LNCaP clone FGC (cell line): Measurements from ENCODE around the gene TRMT112.

Experiments used
- DNase-seq: peaks from one replicate; pipeline ENCODE4 v3.0.0-alpha.2; 2011; ENCODE audit warnings: low read depth
- H3K4me3 ChIP-seq: 2 replicates; pipeline ENCODE4 v1.5.1; 2011; ENCODE audit warnings: mild to moderate bottlenecking, low read depth, low read length, control low read depth
- TF ChIP-seq, protein P1 (sequence below): IDR thresholded peaks from 2 replicates; pipeline ENCODE4 v1.5.1; 2012; ENCODE audit warnings: mild to moderate bottlenecking; ENCODE audit not compliant: control insufficient read depth, insufficient read depth; ENCODE audit errors: extremely low read depth

TRMT112 gene

DNA sequence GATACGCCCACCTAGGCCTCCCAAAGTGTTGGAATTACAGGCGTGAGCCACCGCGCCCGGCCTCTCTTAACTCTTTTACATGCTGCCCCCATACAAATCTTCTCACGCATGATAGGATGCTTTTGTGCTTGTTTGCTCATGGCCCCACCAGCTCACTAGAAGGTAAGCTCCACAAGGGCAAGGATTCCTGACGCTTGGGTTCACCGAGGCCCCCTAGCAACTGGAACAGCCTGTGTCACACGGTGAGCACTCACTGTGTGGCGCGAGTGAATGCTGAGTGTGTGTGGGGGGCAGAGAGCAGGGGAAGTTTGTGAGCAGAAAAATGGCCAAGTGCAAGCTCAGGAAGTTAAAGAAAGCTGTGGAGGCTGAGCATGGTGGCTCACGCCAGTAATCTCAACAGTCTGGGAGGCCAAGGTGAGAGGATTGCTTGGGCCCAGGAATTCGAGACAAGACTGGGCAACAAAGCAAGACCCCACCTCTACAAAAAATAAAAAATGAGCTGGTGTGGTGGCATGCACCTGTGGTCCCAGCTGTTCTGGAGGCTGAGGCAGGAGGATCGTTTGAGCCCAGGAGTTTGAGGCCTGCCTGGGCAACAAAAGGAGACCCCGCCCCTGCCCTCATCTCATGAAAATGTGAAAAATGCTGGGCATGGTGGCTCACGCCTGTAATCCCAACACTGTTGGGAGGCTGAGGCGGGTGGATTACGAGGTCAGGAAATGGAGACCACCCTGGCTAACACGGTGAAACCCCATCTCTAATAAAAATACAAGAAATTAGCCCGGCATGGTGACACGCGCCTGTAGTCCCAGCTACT is 35.2 kb downstream of the TRMT112 start:
- H3K4me3 ChIP-seq = no peak overlapping the region
- no peak for DNase-seq
- TF ChIP-seq, protein P1, sequence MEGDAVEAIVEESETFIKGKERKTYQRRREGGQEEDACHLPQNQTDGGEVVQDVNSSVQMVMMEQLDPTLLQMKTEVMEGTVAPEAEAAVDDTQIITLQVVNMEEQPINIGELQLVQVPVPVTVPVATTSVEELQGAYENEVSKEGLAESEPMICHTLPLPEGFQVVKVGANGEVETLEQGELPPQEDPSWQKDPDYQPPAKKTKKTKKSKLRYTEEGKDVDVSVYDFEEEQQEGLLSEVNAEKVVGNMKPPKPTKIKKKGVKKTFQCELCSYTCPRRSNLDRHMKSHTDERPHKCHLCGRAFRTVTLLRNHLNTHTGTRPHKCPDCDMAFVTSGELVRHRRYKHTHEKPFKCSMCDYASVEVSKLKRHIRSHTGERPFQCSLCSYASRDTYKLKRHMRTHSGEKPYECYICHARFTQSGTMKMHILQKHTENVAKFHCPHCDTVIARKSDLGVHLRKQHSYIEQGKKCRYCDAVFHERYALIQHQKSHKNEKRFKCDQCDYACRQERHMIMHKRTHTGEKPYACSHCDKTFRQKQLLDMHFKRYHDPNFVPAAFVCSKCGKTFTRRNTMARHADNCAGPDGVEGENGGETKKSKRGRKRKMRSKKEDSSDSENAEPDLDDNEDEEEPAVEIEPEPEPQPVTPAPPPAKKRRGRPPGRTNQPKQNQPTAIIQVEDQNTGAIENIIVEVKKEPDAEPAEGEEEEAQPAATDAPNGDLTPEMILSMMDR = no peak

DNA sequence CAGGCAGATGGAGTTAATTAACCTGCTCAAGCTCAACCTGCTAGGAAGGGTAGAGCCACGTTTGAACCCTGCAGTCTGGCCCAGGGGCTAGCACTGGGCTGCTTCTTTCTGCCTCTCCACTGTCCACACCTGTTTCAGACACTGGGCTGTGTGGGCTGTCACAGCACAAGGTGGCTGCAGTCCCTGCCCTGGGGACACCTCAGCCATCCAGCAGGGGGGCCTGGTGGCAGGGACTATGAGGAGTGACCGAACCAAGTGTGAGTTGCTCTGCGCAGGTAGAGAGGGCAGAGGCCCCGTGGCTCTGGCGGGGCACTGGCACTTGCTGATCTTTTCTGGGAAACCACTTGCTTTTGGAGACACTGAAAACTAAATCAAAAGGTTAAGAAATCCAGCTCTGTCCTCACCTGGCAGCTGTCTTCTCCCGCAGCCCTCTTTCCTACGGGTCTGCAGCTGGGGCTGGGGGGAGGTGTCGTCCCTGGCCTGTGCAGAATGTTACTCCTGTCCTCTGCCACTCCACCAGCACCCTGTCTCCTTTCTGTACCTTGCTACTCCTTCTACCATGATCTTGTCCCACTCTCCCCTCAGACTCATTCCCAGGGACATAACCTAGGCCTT is 38.7 kb downstream of the TRMT112 start:
- TF ChIP-seq, protein P1 = no peak
- DNase-seq = no peak
- no peak overlapping the region for H3K4me3 ChIP-seq

DNA sequence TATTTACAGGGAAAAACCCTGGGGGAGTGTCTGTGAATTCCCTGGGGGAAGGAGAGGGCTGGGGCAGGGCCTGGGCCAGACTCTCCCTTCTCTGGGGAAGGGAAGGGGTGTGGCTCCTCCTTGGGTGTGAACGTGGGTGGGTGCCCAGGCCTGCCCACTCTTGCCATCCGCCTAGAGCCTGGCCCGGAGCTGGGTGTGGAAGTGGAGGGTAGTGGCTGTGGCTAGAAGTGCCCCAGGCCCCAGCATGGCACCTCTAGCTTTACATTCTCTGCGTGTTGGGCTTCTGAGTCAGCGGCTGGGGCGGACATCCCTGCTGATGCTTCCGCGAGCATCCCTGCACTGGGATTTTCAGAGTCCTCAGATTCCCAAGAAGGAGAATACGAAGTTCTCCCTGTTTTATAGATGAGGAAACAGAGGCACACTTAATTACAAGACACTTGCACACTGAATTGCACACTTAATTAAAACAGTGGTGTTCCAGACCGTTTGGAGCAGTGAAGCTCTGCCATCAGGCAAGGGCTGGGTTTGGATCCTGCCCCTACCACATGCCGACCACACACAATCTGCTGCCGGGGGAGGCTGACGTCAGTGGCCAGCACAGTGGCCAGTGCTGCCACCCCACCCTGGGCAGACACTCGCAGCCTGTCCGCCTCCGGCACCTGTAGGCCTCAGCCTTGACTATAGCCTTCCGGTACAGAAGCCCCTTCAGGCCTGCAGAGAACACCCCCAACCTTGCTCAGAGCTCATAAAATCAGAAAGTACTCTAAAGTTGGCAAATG is 40.5 kb downstream of the TRMT112 start:
- H3K4me3 ChIP-seq = no peak overlapping the region
- TF ChIP-seq, protein P1 = no peak
- no peak for DNase-seq

DNA sequence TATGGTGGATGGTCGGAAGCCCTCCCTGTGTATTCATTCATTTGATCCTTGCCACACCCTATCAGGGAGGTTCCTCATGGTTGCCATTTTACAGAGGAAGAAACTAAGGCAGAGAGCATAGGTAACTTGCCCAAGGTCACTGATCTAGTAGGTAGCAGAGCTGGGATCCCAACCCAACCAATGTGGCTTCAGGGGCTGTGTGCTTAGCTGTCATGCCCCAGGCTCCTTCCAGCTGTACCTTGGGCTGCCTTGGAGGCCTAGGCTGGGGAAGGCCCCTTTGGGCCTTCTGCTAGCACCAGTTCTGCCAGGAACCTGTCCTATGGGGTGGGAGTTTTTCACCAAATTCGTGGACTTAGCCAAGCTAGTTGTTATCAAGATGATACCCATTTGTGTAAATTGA is 41.5 kb downstream of the TRMT112 start:
- TF ChIP-seq, protein P1 = no peak
- no peak overlapping the region for H3K4me3 ChIP-seq
- no peak for DNase-seq

DNA sequence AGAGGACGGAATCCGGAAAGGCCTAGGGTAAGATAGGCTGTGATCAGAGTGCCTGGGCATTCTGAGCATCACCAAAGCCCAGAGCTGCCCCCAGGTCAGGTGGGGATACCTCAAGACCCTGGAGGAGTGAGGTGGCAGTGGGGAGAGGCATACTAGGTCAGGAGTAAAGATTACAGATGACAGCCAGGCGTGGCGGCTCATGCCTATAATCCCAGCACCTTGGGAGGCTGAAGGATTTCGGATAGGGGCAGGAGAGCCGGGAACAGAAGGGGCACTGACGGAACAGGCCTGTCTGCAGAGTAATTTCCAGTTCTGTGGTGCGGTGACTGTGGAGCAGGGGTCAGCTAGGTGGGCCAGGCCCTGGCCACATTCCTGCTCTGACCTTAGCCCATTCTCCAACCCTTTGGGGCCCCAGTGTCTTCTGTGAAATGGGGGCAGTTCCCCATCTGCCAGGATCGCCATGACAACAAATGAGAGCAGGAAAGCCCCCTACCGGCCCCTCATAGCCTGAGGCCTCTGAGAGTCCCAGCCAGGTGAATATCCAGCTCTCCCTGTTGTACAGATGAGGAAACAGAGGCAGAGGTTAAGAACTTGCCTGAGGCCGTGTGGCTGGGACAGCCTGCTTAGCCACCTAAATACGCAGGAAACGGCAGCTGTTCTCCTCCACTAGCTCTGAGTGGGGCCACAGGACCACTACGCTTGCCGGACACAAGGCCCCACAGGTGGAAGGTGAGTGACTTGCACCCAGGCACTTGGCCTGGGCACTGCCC is 42.1 kb downstream of the TRMT112 start:
- no peak overlapping the region for H3K4me3 ChIP-seq
- TF ChIP-seq, protein P1 = no peak
- no peak for DNase-seq

DNA sequence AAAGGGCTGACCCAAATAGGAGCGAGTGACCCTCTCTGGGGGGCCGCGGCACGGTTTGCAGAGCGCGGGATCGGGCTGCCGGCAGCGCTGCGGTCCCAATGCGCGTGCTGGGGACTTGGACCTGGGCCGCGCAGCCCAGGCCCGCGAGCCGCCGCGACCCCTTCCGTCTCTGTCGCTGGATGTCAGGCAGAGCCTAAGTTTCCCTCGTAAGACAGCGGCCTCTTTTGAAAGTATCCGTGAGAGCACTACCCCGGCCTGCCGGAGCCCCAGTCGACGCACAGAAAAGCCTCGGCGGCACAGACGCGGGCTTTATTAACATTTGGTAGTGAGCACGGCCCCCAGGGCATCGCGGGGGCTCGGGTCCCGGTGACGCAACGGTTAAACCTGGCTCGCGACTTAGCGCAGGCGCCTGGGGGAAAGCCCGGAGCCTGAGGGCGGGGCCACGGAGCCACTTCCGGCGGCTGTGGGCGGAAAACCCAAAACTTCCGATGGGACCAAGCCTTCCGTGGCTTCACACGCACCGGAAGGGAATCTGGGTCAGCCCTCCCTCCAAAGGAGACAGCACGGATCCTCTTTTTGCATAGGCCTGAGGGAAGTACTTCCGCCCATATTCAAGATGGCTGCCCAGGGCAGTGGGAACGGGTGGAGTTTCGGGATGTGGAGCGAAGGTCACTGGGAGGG is 47.7 kb downstream of the TRMT112 start:
- H3K4me3 ChIP-seq = peak overlapping the region; percentile 59
- TF ChIP-seq, protein P1 = no peak
- DNase-seq = peak; percentile 100
